Limb (tissue), 2 donors: ENCODE data around the gene GALNT17.

Experiments
- DNase-seq, 2 donors: peaks; one replicate each; pipeline ENCODE4 v3.0.0-alpha.2; 2016; ENCODE audit errors: extremely low spot score in 2 of 2

The GALNT17 gene

GRCh38 chr7:71132127-71132376, at the start of gene GALNT17:
Gene GALNT17, plus strand, starts transcription at chr7:71132144.
- DNase-seq, result no peak

DNA sequence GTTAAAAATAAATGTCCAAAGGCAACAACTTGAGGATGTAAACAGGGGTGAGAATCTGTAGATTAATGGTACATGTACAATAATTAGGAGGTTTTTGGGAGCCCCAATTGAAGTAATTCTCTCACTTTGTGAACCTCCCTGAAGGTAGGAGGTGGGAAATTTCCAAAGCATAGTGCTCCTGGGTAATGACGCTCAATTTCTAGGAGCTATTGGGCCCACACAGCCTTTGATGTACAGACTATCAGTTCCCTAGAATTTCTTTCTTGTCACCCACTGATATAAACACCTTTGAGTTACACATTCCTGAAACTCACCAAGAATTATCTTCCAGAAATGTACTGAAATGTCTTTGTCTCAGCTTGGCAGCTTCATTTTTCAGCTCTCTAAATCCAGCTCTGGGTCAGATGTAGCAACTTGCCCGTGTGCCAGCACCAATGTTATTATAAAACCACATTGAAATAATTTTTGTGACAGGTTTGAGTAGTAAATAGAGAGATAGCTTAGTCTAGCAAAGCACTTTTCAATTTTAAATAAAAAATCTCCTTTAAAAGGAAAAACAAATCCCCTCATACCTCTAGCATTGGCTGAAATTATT, 36.6 kb upstream of the GALNT17 start:
- no peak for DNase-seq

GRCh38 chr7:71096351-71096750, 35.6 kb upstream of the GALNT17 start:
- no peak for DNase-seq

DNA sequence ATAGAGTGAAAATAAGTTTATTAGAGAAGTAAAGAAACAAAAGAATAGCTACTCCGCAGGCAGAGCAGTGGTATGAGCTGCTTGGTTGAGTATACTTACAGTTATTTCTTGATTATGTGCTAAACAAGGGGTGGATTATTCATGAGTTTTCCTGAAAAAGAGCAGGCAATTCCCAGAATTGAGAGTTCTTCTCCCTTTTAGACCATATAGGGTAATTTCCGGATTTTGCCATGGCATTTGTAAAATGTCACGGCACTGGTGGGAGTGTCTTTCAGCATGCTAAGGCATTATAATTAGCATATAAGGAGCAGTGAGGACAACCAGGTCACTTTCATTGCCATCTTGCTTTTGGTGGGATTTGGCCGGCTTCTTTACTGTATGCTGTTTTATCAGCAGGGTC, 25.7 kb upstream of the GALNT17 start:
- no peak for DNase-seq

DNA sequence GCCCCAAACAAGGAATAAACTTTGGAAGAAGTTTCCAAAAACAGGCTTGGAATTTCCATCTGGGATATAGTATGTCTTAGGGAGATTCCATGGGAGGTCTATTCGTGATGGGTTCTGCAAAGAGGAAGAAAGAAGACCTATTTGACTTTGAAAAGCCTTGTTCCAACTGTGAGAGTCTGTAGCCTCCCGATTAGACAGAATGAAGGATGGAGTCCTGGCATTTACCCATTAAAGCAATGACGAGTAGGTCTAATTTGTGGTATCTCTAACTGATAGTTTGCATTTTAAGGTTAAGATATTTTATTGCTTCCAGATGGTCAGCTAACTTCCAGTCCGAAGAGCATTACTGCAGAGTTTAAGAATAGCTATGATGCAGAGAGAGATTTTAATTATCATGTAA, 19.5 kb upstream of the GALNT17 start:
- DNase-seq, result no peak

GRCh38 chr7:71120096-71120495, 11.8 kb upstream of the GALNT17 start:
- no peak for DNase-seq

- no peak for DNase-seq
Measured at GRCh38 chr7:71129126-71129525, 2.8 kb upstream of the GALNT17 start.

DNA sequence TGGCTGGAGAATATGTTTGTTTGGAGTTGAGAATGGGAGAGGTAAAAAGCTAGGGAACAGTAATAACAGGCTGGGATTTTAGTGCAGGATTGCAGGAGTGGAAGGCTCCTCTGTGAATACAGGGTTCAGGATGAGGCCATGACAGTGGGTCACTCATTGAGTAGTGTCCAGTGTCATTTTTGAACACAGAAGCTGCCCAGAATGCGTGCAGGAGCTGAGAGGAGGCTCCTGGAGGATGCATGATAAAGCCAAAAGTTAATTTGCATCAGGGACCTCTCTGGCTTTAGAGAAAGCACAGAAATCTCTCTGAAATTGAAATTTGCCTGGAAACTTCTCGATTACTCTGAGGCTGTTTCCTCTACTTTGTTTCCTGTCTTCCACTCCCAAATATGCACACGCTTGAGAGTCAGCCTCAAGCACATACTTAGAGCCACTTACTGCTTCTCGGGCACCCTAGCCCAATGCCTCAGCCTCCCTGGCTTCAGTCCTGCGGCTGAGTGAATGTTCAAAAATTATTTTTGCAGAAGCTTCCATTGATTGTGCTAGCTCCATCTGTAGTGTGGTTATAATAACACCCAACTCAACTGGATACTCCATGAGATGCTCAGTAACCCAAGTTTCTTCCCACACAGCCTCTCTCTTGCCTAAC, 1.8 kb upstream of the GALNT17 start:
- DNase-seq, result no peak

- DNase-seq, result peak; percentile 59 to 89
Measured at GRCh38 chr7:71131256-71132126, 453 bp upstream of the GALNT17 start.

- DNase-seq, result peak in 1 of 2 donors; percentile 63
Measured at GRCh38 chr7:71132377-71133231, 660 bp downstream of the GALNT17 start.

- DNase-seq, result peak in 1 of 2 donors; percentile 46
Measured at GRCh38 chr7:71133232-71133622, 1.3 kb downstream of the GALNT17 start.

DNA sequence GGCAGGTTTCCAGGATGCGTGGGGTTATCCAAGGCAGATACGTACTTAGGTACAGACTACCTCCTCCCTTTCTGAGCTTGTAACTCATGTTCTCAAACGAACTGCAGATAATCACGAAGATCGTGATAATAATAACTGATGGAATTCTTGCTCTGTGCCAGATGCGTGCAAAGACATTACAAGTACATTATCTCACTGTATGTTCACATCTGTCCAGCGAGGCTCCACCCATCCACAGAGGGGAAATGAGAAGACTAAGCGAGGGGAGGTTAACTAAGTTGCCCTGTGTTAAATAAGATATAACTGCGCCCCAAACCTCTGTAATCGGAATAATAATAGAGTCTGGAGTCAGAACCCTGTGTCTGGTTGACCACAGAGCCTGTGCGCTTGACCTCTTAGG, 1.9 kb downstream of the GALNT17 start:
- DNase-seq, result no peak

- no peak for DNase-seq
Measured at GRCh38 chr7:71135116-71135515, 3.2 kb downstream of the GALNT17 start.

- DNase-seq, result no peak
Measured at GRCh38 chr7:71135663-71136062, 3.7 kb downstream of the GALNT17 start.

GRCh38 chr7:71137479-71137878, 5.5 kb downstream of the GALNT17 start:
- DNase-seq, result no peak

DNA sequence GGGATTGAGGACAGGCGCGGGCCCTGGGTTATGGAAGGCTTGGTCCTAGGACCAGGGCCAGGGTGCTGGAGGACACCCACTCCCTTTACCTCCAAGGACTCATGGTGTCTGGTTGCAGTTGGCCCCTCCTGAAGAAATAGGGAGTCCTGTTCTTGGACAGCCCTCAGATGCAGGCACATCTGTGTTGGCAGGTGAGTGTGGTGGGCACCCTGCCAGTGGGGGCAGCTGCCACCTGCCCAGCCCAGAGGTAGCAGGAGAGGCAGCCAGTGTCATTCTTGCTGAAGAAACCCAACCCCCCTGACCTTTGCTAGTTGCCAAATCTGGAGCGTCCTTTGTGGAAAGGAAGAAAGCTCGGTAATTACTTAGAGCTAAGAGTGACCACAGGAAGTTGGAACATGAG, 8.3 kb downstream of the GALNT17 start:
- DNase-seq, result no peak

DNA sequence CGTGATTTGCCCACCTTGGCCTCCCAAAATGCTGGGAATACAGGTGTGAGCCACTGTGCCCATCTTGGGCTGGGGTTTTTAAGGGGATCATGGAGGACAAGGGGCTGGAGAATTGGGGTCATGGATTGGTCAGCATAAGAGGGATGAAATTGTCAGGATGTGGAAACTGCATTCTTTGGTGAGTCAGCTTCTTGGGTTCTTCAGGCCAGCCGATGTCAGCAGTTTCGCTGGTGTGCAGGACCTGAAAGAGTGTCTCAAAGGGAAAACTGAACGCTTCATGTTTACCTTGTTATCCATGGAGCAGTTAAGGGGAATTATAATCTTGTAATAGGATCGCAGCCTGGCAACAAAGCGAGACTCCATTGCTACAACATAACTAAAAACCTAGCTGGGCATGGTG, 13.0 kb downstream of the GALNT17 start:
- no peak for DNase-seq

DNA sequence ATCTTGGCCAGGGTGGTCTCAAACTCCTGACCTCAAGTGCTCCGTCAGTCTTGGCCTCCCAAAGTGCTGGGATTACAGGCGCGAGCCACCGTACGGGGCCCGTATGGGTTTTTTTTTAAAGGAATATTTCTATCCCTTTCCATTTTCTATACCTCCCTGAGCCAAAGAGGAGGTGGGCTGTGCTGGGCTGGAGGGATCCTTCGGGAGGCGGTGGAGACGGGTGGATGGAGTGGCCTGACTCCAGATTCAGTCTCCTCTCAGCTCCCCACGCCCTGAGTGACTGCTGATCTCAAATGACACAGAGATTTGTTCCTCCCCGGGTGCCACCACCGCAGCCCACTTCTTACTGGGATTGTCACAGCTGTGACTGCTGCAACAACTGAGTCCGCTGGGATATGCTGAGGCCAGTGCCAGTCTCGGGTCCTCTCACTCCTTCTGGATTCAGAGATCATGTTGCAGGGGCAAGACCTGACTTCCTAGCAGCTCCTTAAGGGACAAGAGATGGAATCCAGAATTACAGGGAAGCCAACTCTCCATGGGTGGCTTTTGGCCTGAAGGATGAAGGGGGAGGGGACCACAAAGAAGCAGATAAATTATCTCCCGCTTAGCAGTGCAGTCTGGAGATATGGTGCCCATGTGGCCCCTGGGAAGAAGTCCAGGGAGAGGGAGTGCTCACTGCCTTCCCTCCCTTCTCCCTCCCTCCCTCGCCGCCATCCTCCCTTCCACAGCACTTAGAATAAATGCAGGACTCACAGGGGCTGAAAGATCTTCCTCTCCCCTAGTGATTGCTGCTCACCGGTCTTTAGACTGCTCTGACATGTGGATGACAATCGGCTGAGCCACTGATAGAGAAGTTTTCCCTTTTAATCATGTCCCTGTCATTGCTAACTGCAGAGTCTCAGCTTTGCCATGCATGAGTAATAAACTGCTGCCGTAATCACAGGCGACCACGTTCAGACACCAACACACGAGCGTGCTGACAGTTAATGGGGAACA, 14.3 kb downstream of the GALNT17 start:
- DNase-seq, result peak in 1 of 2 donors; percentile 34

DNA sequence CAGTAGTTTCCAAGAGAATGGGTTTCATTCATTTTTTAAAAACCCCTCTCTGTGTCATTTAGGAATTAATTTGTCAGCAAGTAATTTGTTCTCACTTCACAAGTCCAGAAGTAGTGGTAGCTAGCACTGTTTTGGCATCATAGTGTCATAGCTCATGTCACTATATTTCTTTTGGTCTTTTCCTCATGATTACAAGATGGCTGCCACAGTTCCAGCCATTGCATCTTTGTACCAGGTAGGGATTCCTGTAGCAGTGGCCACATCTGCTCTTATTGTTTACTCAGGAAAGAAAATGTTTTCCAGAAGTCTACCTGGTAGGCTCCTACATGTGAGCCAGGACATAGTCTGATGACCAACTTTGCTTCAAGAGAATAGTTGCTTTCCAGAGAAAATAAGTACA, 16.2 kb downstream of the GALNT17 start:
- DNase-seq, result no peak

- DNase-seq, result no peak
Measured at GRCh38 chr7:71155236-71155635, 23.3 kb downstream of the GALNT17 start.

DNA sequence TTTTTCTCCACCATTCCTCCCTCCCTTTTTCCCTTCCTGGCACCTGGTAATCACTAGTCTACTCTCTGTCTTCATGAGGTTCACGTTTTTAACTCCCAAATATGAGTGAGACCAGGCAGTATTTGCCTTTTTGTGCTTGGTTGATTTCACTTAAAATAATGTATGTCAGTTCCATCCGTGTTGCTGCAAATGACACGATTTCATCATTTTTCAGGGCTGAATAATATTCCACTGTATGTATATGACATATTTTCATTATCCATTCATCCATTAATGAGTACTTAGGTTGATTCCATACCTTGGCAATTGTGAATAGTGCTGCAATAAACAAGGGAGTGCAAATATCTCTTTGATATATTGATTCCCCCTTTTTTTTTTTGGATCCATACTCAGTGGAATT, 25.8 kb downstream of the GALNT17 start:
- no peak for DNase-seq
